CD4-positive, alpha-beta T cell treated with Interleukin-17A for 4 hours (primary cell): ENCODE measurements around the gene TLR1.
"Not testable (repeated sequence)": the region's sequence is repeated elsewhere in the genome, so short reads cannot be mapped to it uniquely, and the experiment has no call there.

Experiments used
- DNase-seq: peaks from one replicate; pipeline ENCODE4 v3.0.0-alpha.2; 2020; ENCODE audit warnings: mixed read lengths

The TLR1 gene

GRCh38 chr4:38804654-38805295 is at the start of gene TLR1:
Gene TLR1, minus strand, starts transcription at chr4:38804791. Its CDS starts 5,960 bp downstream, at chr4:38798831.
- peak; percentile 6 for DNase-seq

- no peak for DNase-seq
Measured at GRCh38 chr4:38846015-38846414, 41.4 kb upstream of the TLR1 start.

GRCh38 chr4:38842994-38843393 is 38.4 kb upstream of the TLR1 start:
- DNase-seq: no peak

GRCh38 chr4:38837849-38838248 is 33.3 kb upstream of the TLR1 start:
- no peak for DNase-seq

GRCh38 chr4:38837334-38837733 is 32.7 kb upstream of the TLR1 start:
- DNase-seq: no peak

- no peak for DNase-seq
Measured at GRCh38 chr4:38834570-38834969, 30.0 kb upstream of the TLR1 start.

GRCh38 chr4:38832624-38833528 is 28.3 kb upstream of the TLR1 start:
- no peak for DNase-seq

GRCh38 chr4:38832206-38832605 is 27.6 kb upstream of the TLR1 start:
- no peak for DNase-seq

- DNase-seq: no peak
Measured at GRCh38 chr4:38831653-38832052, 27.1 kb upstream of the TLR1 start.

- no peak for DNase-seq
Measured at GRCh38 chr4:38829237-38829636, 24.6 kb upstream of the TLR1 start.

- DNase-seq: no peak
Measured at GRCh38 chr4:38823766-38824165, 19.2 kb upstream of the TLR1 start.

GRCh38 chr4:38822748-38823303 is 18.2 kb upstream of the TLR1 start:
- no peak for DNase-seq

GRCh38 chr4:38821739-38822138 is 17.1 kb upstream of the TLR1 start:
- DNase-seq: no peak

- no peak for DNase-seq
Measured at GRCh38 chr4:38820329-38821061, 15.9 kb upstream of the TLR1 start.

GRCh38 chr4:38819569-38819968 is 15.0 kb upstream of the TLR1 start:
- no peak for DNase-seq

- no peak for DNase-seq
Measured at GRCh38 chr4:38818441-38818976, 13.9 kb upstream of the TLR1 start.

GRCh38 chr4:38815885-38816782 is 11.5 kb upstream of the TLR1 start:
- DNase-seq: no peak

- no peak for DNase-seq
Measured at GRCh38 chr4:38814386-38814785, 9.8 kb upstream of the TLR1 start.

GRCh38 chr4:38811297-38811696 is 6.7 kb upstream of the TLR1 start:
- no peak for DNase-seq

- not testable (repeated sequence) for DNase-seq
Measured at GRCh38 chr4:38807462-38807861, 2.9 kb upstream of the TLR1 start.

- DNase-seq: not testable (repeated sequence)
Measured at GRCh38 chr4:38806251-38806650, 1.7 kb upstream of the TLR1 start.
